Measurements from ENCODE around the gene C2orf72. TPM values are rescaled to one million over a fixed set of nuclear protein-coding genes. Genes with fewer than 3 reads are reported as not detected.

The C2orf72 gene
- total and polyA plus RNA-seq, 2 of the 13 experiments (the other 11 are each of a cell fraction or from before 2014, with no cell fraction given) = 147 to 203 TPM

- 0 out of 2 replicates have a peak, but pooled peaks have one; percentile 75 for TF ChIP-seq ZNF569 (CRISPR knock-in tag; IDR thresholded peaks at IDR 0.05; ENCODE audit: borderline replicate concordance)
- 0 out of 2 replicates have a peak, but pooled peaks have one; percentile 1 for TF ChIP-seq ZNF337 (CRISPR knock-in tag; IDR thresholded peaks at IDR 0.05; ENCODE audit: borderline replicate concordance, low read depth)
- 0 out of 2 replicates have a peak, but pooled peaks have one; percentile 30 for TF ChIP-seq ZNF383 (CRISPR knock-in tag; IDR thresholded peaks at IDR 0.05; ENCODE audit: borderline replicate concordance)
- no peak for TF ChIP-seq CBFB (CRISPR knock-in tag; IDR thresholded peaks at IDR 0.05)
Observed at GRCh38 chr2:231049286-231050017, 12.1 kb downstream of the C2orf72 start (continued).

- CTCF ChIA-PET (ENCODE audit: low intra/inter-chr PET ratio, low total read pairs) = interaction anchor here (4.3 kb wide), 1 partner anchor 13 kb away, joined by 25 read pairs; the partner anchor contains the start of gene C2orf72
- H3K4me1 ChIP-seq (ENCODE audit: insufficient read depth, low read length) = peaks cover 82% of the 10 kb centered on the region
- no peaks in the 10 kb centered on the region for H3K79me2 ChIP-seq (ENCODE audit: insufficient read depth, low read length)
- H3K36me3 ChIP-seq (replicated peaks in 1 of 2; ENCODE audit: control insufficient read depth in 1 of 2, insufficient read depth in 2 of 2, low read length in 2 of 2) = peaks cover 3 to 11% of the 10 kb centered on the region in 2 experiments; a peak in 4 of 5 replicates
- H2AFZ ChIP-seq (ENCODE audit: low read length) = no peak overlapping the region
- no peaks in the 10 kb centered on the region for H4K20me1 ChIP-seq (ENCODE audit: insufficient read depth, low read length)
- no peaks in the 10 kb centered on the region; a peak in 1 of 5 replicates for H3K27me3 ChIP-seq (ENCODE audit: control insufficient read depth in 1 of 2, insufficient read depth in 2 of 2, low read length in 2 of 2)
- DNase-seq (ENCODE audit: low spot score) = peak; percentile 100
- peak overlapping the region; percentile 97 for H3K27ac ChIP-seq (ENCODE audit: extremely low read length, insufficient read depth, low read length)
- peak overlapping the region; percentile 81 for H3K9ac ChIP-seq (ENCODE audit: insufficient read depth, low read depth, low read length)
- intact Hi-C loops (cut with micrococcal nuclease; ENCODE audit: unreplicated experiment) (loop anchor here (1.0 to 10.0 kb wide), 6 partner anchors 10 to 412 kb away; partner anchors contain the start of genes ITM2C and NCL), in situ Hi-C loops (cut with HindIII; ENCODE audit: extremely low pct_ligation_motif_present, low pct_unique_long_range_greater_than_20kb) (loop anchor here (5.0 kb wide), 1 partner anchor 53 kb away; the partner anchor contains the start of gene SPATA3)
- peak; percentile 96 for FAIRE-seq
- POLR2A ChIA-PET = interaction anchor here (0.8 to 7.7 kb wide), 30 partner anchors 8 to 658 kb away, joined by 3 to 399 read pairs (median 5); partner anchors contain the start of genes C2orf72, ITM2C, NCL and PTMA
- peak overlapping the region; percentile 40 to 82 (median 57) for H3K4me3 ChIP-seq (replicated peaks in 1 of 3; ENCODE audit: insufficient read depth in 1 of 3, low read depth in 2 of 3, low read length in 3 of 3)
- peak overlapping the region; percentile 100 for H3K4me2 ChIP-seq (ENCODE audit: low read depth, low read length)
- BruUV-seq (replicated peaks) = TSS peak; percentile 20
- ATAC-seq = peak; percentile 76
- H3K9me3 ChIP-seq (ENCODE audit: low read length) = no peaks in the 10 kb centered on the region
- WGBS (ENCODE audit: low lambda C conversion rate) = 0% methylated on average over 9 of the region's 9 CpGs
- TF ChIP-seq FOSL2 (CRISPR knock-in tag; IDR thresholded peaks at IDR 0.05) (peak; percentile 91), CHD2 (IDR thresholded peaks at IDR 0.05; ENCODE audit: low read depth, low read length) (peak; percentile 22; the same call in 1 of the 2 replicates), MBNL3 (CRISPR knock-in tag; conservative IDR thresholded peaks at IDR 0.05) (no peak), KDM1A (CRISPR knock-in tag; IDR thresholded peaks at IDR 0.05) (peak; percentile 76), SETDB1 (CRISPR knock-in tag; IDR thresholded peaks at IDR 0.05; ENCODE audit: borderline replicate concordance) (no peak), HHEX (CRISPR knock-in tag; IDR thresholded peaks at IDR 0.05) (peak; percentile 16; the same call in 1 of the 2 replicates), PRPF4 (IDR thresholded peaks at IDR 0.05; ENCODE audit: low read depth, low read length, poor library complexity, severe bottlenecking) (no peak), SMYD3 (CRISPR knock-in tag; IDR thresholded peaks at IDR 0.05) (peak; percentile 99), HBP1 (CRISPR knock-in tag; IDR thresholded peaks at IDR 0.05; ENCODE audit: low read depth) (0 out of 2 replicates have a peak, but pooled peaks have one; percentile 89), ZNF101 (CRISPR knock-in tag; IDR thresholded peaks at IDR 0.05; ENCODE audit: borderline replicate concordance, low read depth) (no peak), TSC22D2 (CRISPR knock-in tag; IDR thresholded peaks at IDR 0.05; ENCODE audit: borderline replicate concordance) (peak; percentile 74; the same call in 1 of the 2 replicates), MZF1 (CRISPR knock-in tag; IDR thresholded peaks at IDR 0.05; ENCODE audit: borderline replicate concordance) (no peak; the same call in 1 of the 2 replicates), GRHL1 (CRISPR knock-in tag; conservative IDR thresholded peaks at IDR 0.05) (no peak)
Observed at GRCh38 chr2:231050018-231050901, 12.9 kb downstream of the C2orf72 start.

Measured in HepG2 (cell line).